CD4-positive, alpha-beta T cell (primary cell): ENCODE measurements around the gene ZBTB46. TPM values are rescaled to one million over a fixed set of nuclear protein-coding genes. Genes with fewer than 3 reads are reported as not detected.
"Not testable (repeated sequence)": the region's sequence is repeated elsewhere in the genome, so short reads cannot be mapped to it uniquely, and the experiment has no call there.

Source experiments
- ATAC-seq: fragments of 200-7000 bp; cut with Tn5 transposase; one replicate; pipeline ENCODE4 v1.10.0; 2022; ENCODE audit warnings: mild to moderate bottlenecking; ENCODE audit not compliant: poor library complexity
- CTCF ChIA-PET: fragments of 350-600 bp; sonication (Branson Sonifier 250); formaldehyde crosslinking; loops from one replicate; lab custom pipeline; 2021; ENCODE audit warnings: antibody characterized with exemption, inconsistent platforms; lab: Charles Lee
- POLR2A ChIA-PET: fragments of 350-600 bp; sonication (Branson Sonifier 250); formaldehyde crosslinking; loops from one replicate; lab custom pipeline; 2021; ENCODE audit warnings: antibody characterized with exemption, inconsistent platforms; lab: Charles Lee
- DNase-seq, 14 experiments: peaks; one replicate each; pipeline ENCODE4 v3.0.0-alpha.2; 2013 to 2020; ENCODE audit warnings: mixed read lengths in 2 of 14
- H3K27ac ChIP-seq, 2 donors: one replicate each; pipeline versions ENCODE4 v1.5.1 to v1.7.0; 2013; ENCODE audit warnings: low read length in 2 of 2, low read depth in 1 of 2, mild to moderate bottlenecking in 1 of 2
- H3K27me3 ChIP-seq, 2 experiments: 1 replicate in 1 of 2; 2 replicates in 1 of 2; pipeline versions ENCODE4 v1.6.1 to v1.7.0; 2013; ENCODE audit warnings: low read length in 2 of 2, control low read depth in 1 of 2, mild to moderate bottlenecking in 1 of 2, moderate library complexity in 1 of 2; ENCODE audit not compliant: insufficient read depth in 2 of 2, control insufficient read depth in 1 of 2
- H3K36me3 ChIP-seq: one replicate; pipeline ENCODE4 v1.6.1; 2013; ENCODE audit warnings: low read length, control low read depth; ENCODE audit not compliant: insufficient read depth
- H3K4me1 ChIP-seq: one replicate; pipeline ENCODE4 v1.6.1; 2013; ENCODE audit warnings: low read length, control low read depth; ENCODE audit not compliant: insufficient read depth
- H3K4me3 ChIP-seq: one replicate; pipeline ENCODE4 v1.5.1; 2013; ENCODE audit warnings: mild to moderate bottlenecking, low read length, moderate library complexity
- H3K9me3 ChIP-seq, 2 experiments: 1 replicate in 1 of 2; 2 replicates in 1 of 2; pipeline versions ENCODE4 v1.6.1 to v1.7.0; 2013; ENCODE audit warnings: low read length in 2 of 2, mild to moderate bottlenecking in 2 of 2, control low read depth in 1 of 2, moderate library complexity in 1 of 2; ENCODE audit not compliant: control insufficient read depth in 1 of 2, insufficient read depth in 1 of 2
- H3K27ac Mint-ChIP-seq: one replicate; pipeline ENCODE4 v1.8.0; 2020; ENCODE audit warnings: mixed read lengths
- H3K27me3 Mint-ChIP-seq: one replicate; pipeline ENCODE4 v1.8.0; 2021; ENCODE audit warnings: mixed read lengths
- H3K36me3 Mint-ChIP-seq: one replicate; pipeline ENCODE4 v1.8.0; 2021; ENCODE audit warnings: low read depth, mixed read lengths
- H3K4me1 Mint-ChIP-seq: one replicate; pipeline ENCODE4 v1.8.0; 2021; ENCODE audit warnings: low read depth, mixed read lengths
- H3K4me3 Mint-ChIP-seq: one replicate; pipeline ENCODE4 v1.8.0; 2020; ENCODE audit warnings: mild to moderate bottlenecking, mixed read lengths
- H3K9me3 Mint-ChIP-seq: one replicate; pipeline ENCODE4 v1.8.0; 2020; ENCODE audit warnings: mixed read lengths
- CTCF ChIP-seq: fragments of 200-600 bp; IDR thresholded peaks from one replicate; pipeline ENCODE4 v1.8.0; 2022; ENCODE audit warnings: antibody characterized with exemption, mild to moderate bottlenecking
- intact Hi-C, 2 experiments: fragments of 100-400 bp; cut with DNase I in 1 of 2; cut with micrococcal nuclease in 1 of 2; formaldehyde crosslinking; loops; one replicate each; pipeline versions ENCODE4 v1.15.1 to v1.9.0; 2023 to 2025; cut with DNase I, micrococcal nuclease
- total RNA-seq, 174 experiments: library from RNA in 2 of 174; stranded (reverse) in 2 of 174; gene quantifications; one replicate each; pipeline ENCODE4 v1.2.3 and lab custom pipeline; 2021 to 2026

The ZBTB46 gene
- total RNA-seq, 2 experiments from 2014 or later = 0.08 to 0.34 TPM

GRCh38 chr20:63854766-63855362, 23.8 kb upstream of the ZBTB46 start:
- intact Hi-C loops = no loop called here
- CTCF ChIA-PET = no interaction called here

GRCh38 chr20:63854069-63854765, 23.2 kb upstream of the ZBTB46 start:
- Mint-ChIP-seq H3K27me3 (peaks cover 16% of the 10 kb centered on the region), H3K27ac (no peak overlapping the region), H3K4me3 (no peak overlapping the region), H3K9me3 (no peaks in the 10 kb centered on the region), H3K36me3 (no peaks in the 10 kb centered on the region), H3K4me1 (peaks cover 23% of the 10 kb centered on the region)
- H3K27ac ChIP-seq = no peak overlapping the region
- H3K27me3 ChIP-seq = peaks cover 0 to 4% of the 10 kb centered on the region in 2 experiments
- H3K4me1 ChIP-seq = peaks cover 37% of the 10 kb centered on the region
- no peak for TF ChIP-seq CTCF
- no peaks in the 10 kb centered on the region for H3K36me3 ChIP-seq
- POLR2A ChIA-PET = interaction anchor here (1.7 kb wide), 1 partner anchor 10 kb away, joined by 8 read pairs; the partner anchor contains the start of gene TPD52L2
- intact Hi-C loops = no loop called here
- H3K4me3 ChIP-seq = no peak overlapping the region
- no peaks in the 10 kb centered on the region for H3K9me3 ChIP-seq
- CTCF ChIA-PET = no interaction called here
- DNase-seq (peak in 1 of 14 experiments; percentile 33), ATAC-seq (no peak)

More at GRCh38 chr20:63854766-63855362, 23.8 kb upstream of the ZBTB46 start:
- DNase-seq = no peak
- Mint-ChIP-seq H3K9me3 (no peaks in the 10 kb centered on the region), H3K4me1 (peaks cover 23% of the 10 kb centered on the region), H3K27me3 (peaks cover 16% of the 10 kb centered on the region), H3K4me3 (no peak overlapping the region), H3K27ac (no peak overlapping the region), H3K36me3 (no peaks in the 10 kb centered on the region)
- no peaks in the 10 kb centered on the region for H3K36me3 ChIP-seq
- H3K9me3 ChIP-seq = no peaks in the 10 kb centered on the region
- peaks cover 38% of the 10 kb centered on the region for H3K4me1 ChIP-seq
- POLR2A ChIA-PET = interaction anchor here (1.7 kb wide), 1 partner anchor 10 kb away, joined by 8 read pairs; the partner anchor contains the start of gene TPD52L2
- no peak for TF ChIP-seq CTCF
- H3K27ac ChIP-seq = no peak overlapping the region
- H3K27me3 ChIP-seq = peaks cover 0 to 4% of the 10 kb centered on the region in 2 experiments
- no peak overlapping the region for H3K4me3 ChIP-seq
- no peak for ATAC-seq

GRCh38 chr20:63853733-63854068, 22.6 kb upstream of the ZBTB46 start:
- Mint-ChIP-seq H3K27me3 (peaks cover 16% of the 10 kb centered on the region), H3K4me1 (peaks cover 18% of the 10 kb centered on the region)
- H3K27ac ChIP-seq, H3K9me3 Mint-ChIP-seq, H3K36me3 ChIP-seq, POLR2A ChIA-PET, H3K27me3 ChIP-seq, intact Hi-C loops, H3K9me3 ChIP-seq, ATAC-seq, H3K4me3 Mint-ChIP-seq, H3K36me3 Mint-ChIP-seq, H3K27ac Mint-ChIP-seq, DNase-seq, H3K4me3 ChIP-seq, CTCF ChIA-PET: not testable (repeated sequence)
- H3K4me1 ChIP-seq = peaks cover 32% of the 10 kb centered on the region

GRCh38 chr20:63851548-63851943, 20.5 kb upstream of the ZBTB46 start:
- H3K9me3 ChIP-seq, CTCF ChIA-PET, ATAC-seq, H3K27ac ChIP-seq, H3K27ac Mint-ChIP-seq, intact Hi-C loops, H3K36me3 Mint-ChIP-seq, DNase-seq, H3K4me1 Mint-ChIP-seq, H3K36me3 ChIP-seq, H3K4me3 Mint-ChIP-seq, H3K4me3 ChIP-seq, H3K9me3 Mint-ChIP-seq: not testable (repeated sequence)
- POLR2A ChIA-PET = interaction anchor here (1.2 kb wide), 1 partner anchor 19 kb away, joined by 5 read pairs; no protein-coding TSS in a partner anchor
- H3K27me3 Mint-ChIP-seq = peaks cover 16% of the 10 kb centered on the region
- H3K27me3 ChIP-seq = peaks cover 21% of the 10 kb centered on the region in 2 experiments
- peaks cover 28% of the 10 kb centered on the region for H3K4me1 ChIP-seq
